ENCODE results near the gene PCDHA7. TPM values are rescaled to one million over a fixed set of nuclear protein-coding genes. Genes with fewer than 3 reads are reported as not detected.
A peak's percentile ranks its signal among the peaks of the same experiment; 100 is the strongest.
"Not testable (repeated sequence)": the region's sequence is repeated elsewhere in the genome, so short reads cannot be mapped to it uniquely, and the experiment has no call there.

Gene PCDHA7
- total RNA-seq, 2 experiments from 2014 or later: not detected

- H3K4me3 Mint-ChIP-seq: no peak within 1 kb of the TSS
- H3K9me3 Mint-ChIP-seq: peaks cover 9% of the 10 kb centered on the region
- no peaks in the 10 kb centered on the region for H3K4me1 Mint-ChIP-seq
- H3K27me3 Mint-ChIP-seq: peaks cover 2% of the 10 kb centered on the region
- POLR2A ChIA-PET: no interaction called here
- ATAC-seq (ENCODE audit: low read depth): no peak
- H3K36me3 Mint-ChIP-seq: no peaks in the 10 kb centered on the region
- peak within 1 kb of the TSS; percentile 30 for H3K27ac Mint-ChIP-seq
- DNase-seq: no peak
Observed at GRCh38 chr5:140868721-140869554, 34.9 kb downstream of the PCDHA7 start, which contains the start of gene PCDHA11. PCDHA11 (plus strand) TSS chr5:140868957; CDS start chr5:140869104, 147 bp downstream.

- ATAC-seq (ENCODE audit: low read depth): no peak
- Mint-ChIP-seq H3K4me1 (no peaks in the 10 kb centered on the region), H3K27ac (peak overlapping the region; percentile 30), H3K36me3 (no peaks in the 10 kb centered on the region), H3K4me3 (no peak overlapping the region), H3K9me3 (peaks cover 14% of the 10 kb centered on the region), H3K27me3 (peaks cover 6% of the 10 kb centered on the region)
- DNase-seq: no peak
- POLR2A ChIA-PET: no interaction called here
Observed at GRCh38 chr5:140869555-140869886, 35.5 kb downstream of the PCDHA7 start.

- DNase-seq (no peak), ATAC-seq (ENCODE audit: low read depth) (no peak)
- Mint-ChIP-seq H3K9me3 (peaks cover 14% of the 10 kb centered on the region), H3K27ac (no peak overlapping the region), H3K36me3 (no peaks in the 10 kb centered on the region), H3K4me1 (no peaks in the 10 kb centered on the region), H3K4me3 (no peak overlapping the region), H3K27me3 (peaks cover 6% of the 10 kb centered on the region)
- POLR2A ChIA-PET: no interaction called here
Observed at GRCh38 chr5:140870221-140871201, 36.4 kb downstream of the PCDHA7 start.

- Mint-ChIP-seq H3K9me3 (peaks cover 15% of the 10 kb centered on the region), H3K36me3 (no peaks in the 10 kb centered on the region), H3K4me1 (no peaks in the 10 kb centered on the region), H3K27ac (peak within 1 kb of the TSS; percentile 54), H3K4me3 (no peak within 1 kb of the TSS), H3K27me3 (peaks cover 8% of the 10 kb centered on the region)
- POLR2A ChIA-PET: no interaction called here
- no peak for DNase-seq
- ATAC-seq (ENCODE audit: low read depth): no peak
Observed at GRCh38 chr5:140875085-140876065, 41.3 kb downstream of the PCDHA7 start, which contains the start of gene PCDHA12. PCDHA12 (plus strand) TSS chr5:140875308; CDS start chr5:140875473, 165 bp downstream.

GRCh38 chr5:140876541-140877261 is 42.6 kb downstream of the PCDHA7 start:
- ATAC-seq (ENCODE audit: low read depth); H3K4me3 Mint-ChIP-seq; POLR2A ChIA-PET; DNase-seq; H3K4me1 Mint-ChIP-seq; H3K27ac Mint-ChIP-seq; H3K27me3 Mint-ChIP-seq; H3K36me3 Mint-ChIP-seq: not testable (repeated sequence)
- peaks cover 22% of the 10 kb centered on the region for H3K9me3 Mint-ChIP-seq

GRCh38 chr5:140877262-140877581 is 43.2 kb downstream of the PCDHA7 start:
- Mint-ChIP-seq H3K36me3 (no peaks in the 10 kb centered on the region), H3K27me3 (peaks cover 8% of the 10 kb centered on the region), H3K27ac (no peak overlapping the region), H3K9me3 (peaks cover 21% of the 10 kb centered on the region), H3K4me1 (no peaks in the 10 kb centered on the region), H3K4me3 (no peak overlapping the region)
- POLR2A ChIA-PET: no interaction called here
- ATAC-seq (ENCODE audit: low read depth): no peak
- no peak for DNase-seq

- POLR2A ChIA-PET: no interaction called here
- Mint-ChIP-seq H3K36me3 (no peaks in the 10 kb centered on the region), H3K4me3 (no peak within 1 kb of the TSS), H3K27ac (peak within 1 kb of the TSS; percentile 43), H3K4me1 (peaks cover 2% of the 10 kb centered on the region), H3K27me3 (peaks cover 2% of the 10 kb centered on the region), H3K9me3 (peaks cover 14% of the 10 kb centered on the region)
- ATAC-seq (ENCODE audit: low read depth) (no peak), DNase-seq (no peak)
Observed at GRCh38 chr5:140881889-140882590, 48.0 kb downstream of the PCDHA7 start, which contains the start of gene PCDHA13. PCDHA13 (plus strand) TSS chr5:140882124; CDS start chr5:140882269, 145 bp downstream.

- Mint-ChIP-seq H3K4me3 (no peak overlapping the region), H3K4me1 (peaks cover 2% of the 10 kb centered on the region)
Observed at GRCh38 chr5:140882591-140882899, 48.5 kb downstream of the PCDHA7 start.

GRCh38 chr5:140883373-140883772 is 49.3 kb downstream of the PCDHA7 start:
- Mint-ChIP-seq H3K27ac (no peak overlapping the region), H3K27me3 (peaks cover 2% of the 10 kb centered on the region), H3K36me3 (no peaks in the 10 kb centered on the region), H3K9me3 (peaks cover 14% of the 10 kb centered on the region), H3K4me1 (peaks cover 2% of the 10 kb centered on the region), H3K4me3 (no peak overlapping the region)
- POLR2A ChIA-PET: no interaction called here
- ATAC-seq (ENCODE audit: low read depth) (no peak), DNase-seq (no peak)

More at GRCh38 chr5:140882591-140882899, 48.5 kb downstream of the PCDHA7 start:
- Mint-ChIP-seq H3K36me3 (no peaks in the 10 kb centered on the region), H3K27me3 (peaks cover 2% of the 10 kb centered on the region), H3K9me3 (peaks cover 14% of the 10 kb centered on the region), H3K27ac (peak overlapping the region; percentile 43)
- DNase-seq: no peak
- ATAC-seq (ENCODE audit: low read depth): no peak
- POLR2A ChIA-PET: no interaction called here

- POLR2A ChIA-PET: no interaction called here
- ATAC-seq (ENCODE audit: low read depth) (no peak), DNase-seq (no peak)
- H3K4me1 Mint-ChIP-seq: peaks cover 2% of the 10 kb centered on the region
- no peak overlapping the region for H3K4me3 Mint-ChIP-seq
- peaks cover 2% of the 10 kb centered on the region for H3K27me3 Mint-ChIP-seq
- H3K27ac Mint-ChIP-seq: no peak overlapping the region
- H3K36me3 Mint-ChIP-seq: no peaks in the 10 kb centered on the region
- H3K9me3 Mint-ChIP-seq: peaks cover 14% of the 10 kb centered on the region
Observed at GRCh38 chr5:140883927-140884697, 50.0 kb downstream of the PCDHA7 start.

All from activated naive CD8-positive, alpha-beta T cell treated with anti-CD3 and anti-CD28 coated beads, Interleukin-2, amount 10 ng/mL, durations not matched to agents 7 days and 5 days (primary cell).